ENCODE results near the gene TARBP1.

GRCh38 chr1:234369033-234369430, 109.9 kb downstream of the TARBP1 start:
- TF ChIP-seq REST (IDR thresholded peaks at IDR 0.05; ENCODE audit: insufficient replicate concordance, low read depth), result no peak
- TF ChIP-seq CTCF (IDR thresholded peaks at IDR 0.05; ENCODE audit: insufficient read depth, low read length), result no peak
- no peak for TF ChIP-seq POLR2AphosphoS5 (IDR thresholded peaks at IDR 0.05; ENCODE audit: low read depth)
- no peak for TF ChIP-seq GABPA (IDR thresholded peaks at IDR 0.05; ENCODE audit: low read depth)
- TF ChIP-seq SPI1 (IDR thresholded peaks at IDR 0.05; ENCODE audit: borderline replicate concordance, low read depth), result no peak

Data from HL-60 (cell line).